ENCODE measurements around the gene E2F2.

- no peak for TF ChIP-seq SIN3A (IDR thresholded peaks at IDR 0.05; ENCODE audit: borderline replicate concordance, insufficient read depth, low read length)
- TF ChIP-seq TAF1 (IDR thresholded peaks at IDR 0.05; ENCODE audit: borderline replicate concordance, insufficient read depth, low read length): no peak
Measured at GRCh38 chr1:23466423-23466989, 64.5 kb downstream of the E2F2 start.
